ENCODE results near the gene DYNC2LI1.

DNA sequence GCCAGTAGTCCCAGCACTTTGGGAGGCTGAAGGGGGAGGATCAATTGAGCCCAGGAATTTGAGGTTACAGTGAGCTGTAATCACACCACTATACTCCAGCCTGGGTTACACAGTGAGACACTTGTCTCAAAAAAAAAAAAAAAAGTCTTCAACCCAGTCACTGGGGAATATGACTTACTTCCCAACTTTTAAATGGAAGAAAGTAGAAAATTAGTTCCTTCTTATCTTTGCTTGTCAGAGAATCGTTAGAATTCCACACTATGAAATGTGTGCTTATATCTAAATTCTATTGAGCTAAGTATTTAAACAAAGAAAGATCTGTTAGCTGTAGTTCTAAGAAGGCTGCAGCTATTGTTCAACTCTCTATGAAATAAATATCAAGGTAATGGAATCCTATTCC is 22.4 kb downstream of the DYNC2LI1 start:
- TF ChIP-seq, protein P1, sequence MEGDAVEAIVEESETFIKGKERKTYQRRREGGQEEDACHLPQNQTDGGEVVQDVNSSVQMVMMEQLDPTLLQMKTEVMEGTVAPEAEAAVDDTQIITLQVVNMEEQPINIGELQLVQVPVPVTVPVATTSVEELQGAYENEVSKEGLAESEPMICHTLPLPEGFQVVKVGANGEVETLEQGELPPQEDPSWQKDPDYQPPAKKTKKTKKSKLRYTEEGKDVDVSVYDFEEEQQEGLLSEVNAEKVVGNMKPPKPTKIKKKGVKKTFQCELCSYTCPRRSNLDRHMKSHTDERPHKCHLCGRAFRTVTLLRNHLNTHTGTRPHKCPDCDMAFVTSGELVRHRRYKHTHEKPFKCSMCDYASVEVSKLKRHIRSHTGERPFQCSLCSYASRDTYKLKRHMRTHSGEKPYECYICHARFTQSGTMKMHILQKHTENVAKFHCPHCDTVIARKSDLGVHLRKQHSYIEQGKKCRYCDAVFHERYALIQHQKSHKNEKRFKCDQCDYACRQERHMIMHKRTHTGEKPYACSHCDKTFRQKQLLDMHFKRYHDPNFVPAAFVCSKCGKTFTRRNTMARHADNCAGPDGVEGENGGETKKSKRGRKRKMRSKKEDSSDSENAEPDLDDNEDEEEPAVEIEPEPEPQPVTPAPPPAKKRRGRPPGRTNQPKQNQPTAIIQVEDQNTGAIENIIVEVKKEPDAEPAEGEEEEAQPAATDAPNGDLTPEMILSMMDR (conservative IDR thresholded peaks at IDR 0.05 in 1 of 2, IDR thresholded peaks at IDR 0.05 in 1 of 2; ENCODE audit: low read depth in 1 of 2, low read length in 2 of 2), result no peak
- no peak for TF ChIP-seq EZH2 (IDR thresholded peaks at IDR 0.05; ENCODE audit: low read length, missing control alignments)
